Measurements from ENCODE around the gene NOS1.

Gene NOS1

DNA sequence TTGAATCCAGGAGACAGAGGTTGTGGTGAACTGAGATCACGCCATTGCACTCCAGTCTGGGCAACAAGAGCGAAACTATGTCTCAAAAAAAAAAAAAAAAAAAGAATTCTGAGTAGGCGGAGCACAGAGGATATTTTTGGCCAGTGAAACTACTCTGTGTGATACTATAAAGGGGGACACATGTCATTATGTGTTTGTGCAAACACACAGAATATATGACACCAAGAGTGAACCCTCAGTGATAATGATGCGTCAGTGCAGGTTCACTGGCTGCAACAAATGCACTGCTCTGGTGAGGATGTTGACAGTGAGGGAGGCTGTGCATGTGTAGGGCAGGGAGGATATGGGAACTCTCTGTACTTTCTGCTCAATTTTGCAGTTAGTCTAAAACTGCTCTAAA lies 195.3 kb downstream of the NOS1 start:
- DNase-seq: no peak

- DNase-seq: no peak
Measured at GRCh38 chr12:117165342-117165741, 196.1 kb downstream of the NOS1 start.

DNA sequence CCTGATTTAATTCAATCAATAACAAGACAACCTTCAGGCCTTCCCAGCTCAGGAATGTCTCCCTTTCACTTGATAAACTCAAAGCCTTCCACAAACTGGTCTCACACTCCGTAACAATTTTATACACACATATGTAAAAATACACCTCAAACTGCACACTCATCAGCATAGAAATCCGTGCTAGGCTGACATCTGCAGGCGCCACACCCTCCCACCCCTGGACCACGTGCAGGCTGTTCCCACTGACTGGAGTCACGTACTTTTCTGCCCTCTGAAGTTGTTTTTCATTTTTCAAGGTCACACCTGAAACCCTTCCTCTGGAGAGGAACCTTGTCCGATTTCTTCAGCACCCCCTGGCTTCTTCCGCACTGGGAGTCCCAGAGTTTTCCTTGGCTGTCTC lies 198.8 kb downstream of the NOS1 start:
- DNase-seq: no peak

GRCh38 chr12:117162167-117162539 lies 199.3 kb downstream of the NOS1 start:
- DNase-seq: no peak

DNA sequence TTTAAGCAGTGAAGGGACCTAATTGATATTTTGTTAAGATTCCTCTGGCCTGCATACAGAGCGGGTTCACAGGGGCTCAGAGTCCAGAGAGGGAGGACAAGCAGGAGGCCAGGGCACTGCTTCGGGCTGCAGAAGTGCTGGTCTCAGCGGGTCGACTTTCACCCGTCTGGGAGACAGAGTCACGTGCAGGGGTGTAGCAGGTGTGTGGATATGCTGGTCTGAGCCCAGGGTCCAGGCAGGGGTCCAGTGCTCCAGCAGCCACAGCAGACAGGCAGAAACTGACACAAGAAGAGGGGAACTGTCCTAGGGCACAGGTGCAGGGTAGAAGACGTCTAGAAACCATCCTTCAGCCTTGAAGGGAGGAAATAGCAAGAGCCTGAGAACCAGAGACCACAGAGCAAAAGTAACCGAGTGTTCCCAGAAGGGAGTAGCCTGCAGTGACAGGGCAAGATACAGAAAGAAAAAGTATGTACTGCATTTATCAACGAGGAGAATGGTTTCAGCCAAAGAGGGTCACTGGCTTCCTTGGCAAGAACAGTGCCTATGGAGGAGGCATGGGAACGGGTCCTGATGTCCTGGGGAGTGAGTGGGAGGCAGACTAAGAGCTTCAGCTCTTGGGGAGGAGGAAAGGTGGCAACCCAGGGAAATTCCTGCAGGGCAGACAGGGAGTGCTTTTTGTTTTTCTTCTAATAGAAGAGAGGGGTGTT lies 199.8 kb downstream of the NOS1 start:
- no peak for DNase-seq

DNA sequence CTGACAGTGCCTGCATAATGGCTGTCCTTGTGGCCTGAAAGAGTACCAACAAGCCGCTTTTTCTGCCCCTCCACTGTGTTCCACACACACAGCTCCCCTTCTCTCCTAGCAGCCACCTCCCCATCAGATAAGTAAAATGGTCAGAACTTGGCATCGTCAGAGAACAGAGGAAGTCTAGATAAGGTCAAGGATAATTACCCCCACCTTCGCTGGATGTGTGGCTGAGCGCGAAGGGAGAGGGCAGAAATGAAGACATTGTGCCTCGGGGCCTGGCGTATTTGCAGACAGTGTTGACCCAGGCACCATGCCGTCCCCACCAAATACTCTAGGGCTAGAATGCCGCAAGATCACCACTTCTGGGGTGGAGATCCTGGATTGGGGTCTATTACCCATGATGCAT lies 201.8 kb downstream of the NOS1 start:
- no peak for DNase-seq

DNA sequence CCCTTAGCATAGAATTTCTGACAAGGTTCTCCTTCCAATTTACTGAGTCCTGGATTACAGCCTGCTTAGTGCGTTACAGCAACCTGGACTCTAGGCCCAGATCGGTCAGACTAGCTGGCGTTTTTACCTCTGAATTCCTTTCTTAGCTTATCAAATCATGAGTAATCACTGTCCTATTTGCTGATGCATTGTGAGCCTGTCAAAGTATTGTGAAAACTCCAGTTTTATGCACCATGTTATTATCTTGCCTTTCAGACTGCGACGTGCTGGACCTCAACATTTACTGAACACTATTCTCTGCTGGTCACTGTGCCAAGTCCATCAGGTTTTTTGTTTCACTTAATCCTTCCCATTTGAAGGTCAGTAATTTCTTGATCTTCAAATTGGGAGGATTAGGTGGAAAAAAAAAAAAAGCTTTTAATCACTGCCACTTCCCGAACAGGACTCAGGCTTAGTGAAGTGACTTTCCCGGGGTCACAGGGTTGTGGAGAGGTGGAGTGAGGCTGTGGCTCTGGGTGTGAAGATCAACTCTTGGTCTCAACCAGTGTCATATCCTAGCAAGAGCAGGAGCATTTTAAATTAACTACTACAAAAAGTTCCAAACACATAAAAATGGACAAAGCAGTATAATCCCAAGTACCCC lies 202.4 kb downstream of the NOS1 start:
- no peak for DNase-seq
